Measurements from ENCODE around the gene DGKH.

The DGKH gene

DNA sequence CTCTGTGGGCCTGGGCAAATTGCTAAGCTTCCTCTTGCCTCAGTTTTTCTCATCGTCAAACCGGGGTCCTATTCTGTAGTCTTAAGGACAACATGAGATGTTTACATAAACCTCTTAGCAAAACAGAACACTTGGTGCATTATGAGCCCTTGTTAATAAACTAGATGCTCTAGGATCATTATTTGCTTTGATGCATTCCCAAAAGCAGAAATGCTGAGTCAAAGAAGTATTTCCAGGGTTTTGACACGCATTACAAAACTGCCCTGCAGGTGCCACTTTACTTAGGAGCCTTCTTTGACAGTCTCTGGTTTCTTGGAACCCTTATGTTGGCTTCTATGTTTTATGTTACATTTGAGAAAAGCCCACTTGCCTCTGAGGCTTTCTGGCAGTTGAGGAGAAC lies 235.6 kb downstream of the DGKH start:
- no peak for DNase-seq
